ENCODE results near the gene TBC1D1.

- TF ChIP-seq CTCF (IDR thresholded peaks at IDR 0.05) (no peak), POLR2A (IDR thresholded peaks at IDR 0.05) (no peak)
Measured at GRCh38 chr4:37980246-37980645, 89.4 kb downstream of the TBC1D1 start.

Measured in vagina (tissue), 2 donors.